ENCODE data around the gene FBXO11.

The FBXO11 gene

GRCh38 chr2:47783486-47784351, 122.6 kb downstream of the FBXO11 start:
- peak; percentile 88 for DNase-seq (ENCODE audit: low spot score)

GRCh38 chr2:47782671-47783485, 123.4 kb downstream of the FBXO11 start, which contains the start of gene MSH6:
MSH6 (plus strand) TSS chr2:47783145; CDS start chr2:47783234, 89 bp downstream.
- peak; percentile 94 for DNase-seq (ENCODE audit: low spot score)

- no peak for DNase-seq (ENCODE audit: low spot score)
Observed at GRCh38 chr2:47782381-47782670, 124.0 kb downstream of the FBXO11 start.

GRCh38 chr2:47779426-47779790, 126.9 kb downstream of the FBXO11 start:
- DNase-seq (ENCODE audit: low spot score): no peak

- no peak for DNase-seq (ENCODE audit: low spot score)
Observed at GRCh38 chr2:47778698-47779425, 127.4 kb downstream of the FBXO11 start.

GRCh38 chr2:47777277-47777937, 128.9 kb downstream of the FBXO11 start:
- no peak for DNase-seq (ENCODE audit: low spot score)

GRCh38 chr2:47774567-47774966, 131.7 kb downstream of the FBXO11 start:
- no peak for DNase-seq (ENCODE audit: low spot score)

DNA sequence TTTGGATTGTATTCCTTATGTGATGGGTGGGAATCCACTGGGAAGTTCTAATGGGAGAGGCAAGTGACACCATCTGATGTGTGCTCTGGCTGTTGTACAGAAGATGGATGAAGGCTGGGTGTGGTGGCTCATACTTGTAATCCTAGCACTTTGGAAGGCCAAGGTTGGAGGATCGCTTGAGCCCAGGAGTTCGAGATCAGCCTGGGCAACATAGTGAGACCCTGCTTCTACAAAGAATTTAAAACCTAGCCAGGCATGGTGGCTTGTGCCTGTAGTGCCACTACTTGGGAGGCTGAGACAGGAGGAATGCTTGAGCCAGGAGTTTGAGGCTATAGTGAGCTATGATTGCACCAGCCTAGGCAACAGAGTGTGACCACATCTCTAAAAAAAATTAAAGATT, 134.0 kb downstream of the FBXO11 start:
- no peak for DNase-seq (ENCODE audit: low spot score)

DNA sequence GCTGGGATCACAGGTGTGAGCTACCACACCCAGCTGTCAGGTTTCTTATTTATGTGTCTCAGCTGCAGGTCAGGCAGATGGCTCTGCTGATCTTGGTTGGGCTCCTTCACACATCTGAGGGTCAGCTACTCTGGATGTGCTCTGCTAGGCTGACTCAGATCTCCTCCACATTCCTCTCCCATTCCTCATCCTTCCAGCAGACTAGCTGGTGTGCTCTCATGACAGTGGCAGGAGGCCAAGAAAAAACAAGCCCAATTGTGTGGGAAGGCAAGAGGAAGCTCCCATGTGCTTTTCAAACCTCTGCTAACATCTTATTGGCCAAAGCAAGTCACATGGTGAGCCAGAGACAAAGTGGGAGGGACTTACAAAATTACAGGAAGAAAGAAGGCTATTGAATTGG, 135.1 kb downstream of the FBXO11 start:
- no peak for DNase-seq (ENCODE audit: low spot score)

GRCh38 chr2:47769318-47769717, 137.0 kb downstream of the FBXO11 start:
- no peak for DNase-seq (ENCODE audit: low spot score)

DNA sequence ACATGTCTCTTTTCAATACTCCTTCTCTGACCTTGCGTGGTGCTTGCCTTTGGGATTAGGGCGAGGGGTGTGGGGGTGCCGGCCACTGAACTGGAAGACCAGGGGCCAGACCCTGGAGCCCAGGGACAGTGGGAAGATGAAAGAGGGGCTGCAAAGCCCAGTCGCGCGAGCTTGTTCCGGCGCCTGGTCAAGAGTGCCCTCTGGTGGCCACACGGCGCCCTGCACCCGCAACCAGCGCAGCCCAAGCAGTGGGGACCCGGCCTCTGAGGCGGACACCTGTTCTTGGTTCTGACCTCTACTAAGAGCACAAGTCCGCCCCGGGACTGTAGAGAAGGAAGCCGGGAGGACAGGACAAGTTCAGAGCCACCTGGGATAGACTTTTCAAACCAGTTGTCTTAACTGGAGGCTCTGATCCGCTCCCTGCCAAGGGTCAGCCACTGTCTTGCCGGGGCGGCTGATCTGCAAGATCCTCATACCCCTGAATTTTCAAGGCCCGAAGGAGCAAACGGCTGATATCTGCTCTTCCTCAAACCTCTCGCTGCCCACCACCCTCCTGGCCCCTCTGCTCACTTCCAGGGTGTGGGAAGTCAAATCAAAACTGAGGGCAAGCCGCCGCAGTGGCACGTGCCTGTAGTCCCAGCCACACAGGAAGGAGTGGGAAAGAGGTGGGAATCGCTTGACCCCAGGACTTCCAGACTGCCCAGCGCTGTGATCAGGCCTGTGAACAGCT, 138.3 kb downstream of the FBXO11 start:
- peak; percentile 86 for DNase-seq (ENCODE audit: low spot score)

DNA sequence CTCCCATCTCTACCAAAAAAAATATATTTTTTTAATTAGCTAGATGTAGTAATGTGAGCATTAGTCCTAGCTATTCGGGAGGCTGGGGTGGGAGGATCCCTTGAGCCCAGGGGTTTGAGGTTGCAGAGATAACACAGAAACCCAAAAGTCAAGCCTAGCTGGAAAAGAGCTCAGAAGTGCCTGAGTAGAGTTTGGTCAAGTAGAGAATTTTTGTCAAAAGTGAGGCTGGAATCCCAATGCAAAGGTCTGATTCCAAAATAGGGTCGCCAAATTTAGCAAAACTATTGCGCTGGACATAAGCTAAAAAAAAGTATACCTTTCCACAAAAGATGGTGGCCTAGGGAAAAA, 138.8 kb downstream of the FBXO11 start:
- no peak for DNase-seq (ENCODE audit: low spot score)

DNA sequence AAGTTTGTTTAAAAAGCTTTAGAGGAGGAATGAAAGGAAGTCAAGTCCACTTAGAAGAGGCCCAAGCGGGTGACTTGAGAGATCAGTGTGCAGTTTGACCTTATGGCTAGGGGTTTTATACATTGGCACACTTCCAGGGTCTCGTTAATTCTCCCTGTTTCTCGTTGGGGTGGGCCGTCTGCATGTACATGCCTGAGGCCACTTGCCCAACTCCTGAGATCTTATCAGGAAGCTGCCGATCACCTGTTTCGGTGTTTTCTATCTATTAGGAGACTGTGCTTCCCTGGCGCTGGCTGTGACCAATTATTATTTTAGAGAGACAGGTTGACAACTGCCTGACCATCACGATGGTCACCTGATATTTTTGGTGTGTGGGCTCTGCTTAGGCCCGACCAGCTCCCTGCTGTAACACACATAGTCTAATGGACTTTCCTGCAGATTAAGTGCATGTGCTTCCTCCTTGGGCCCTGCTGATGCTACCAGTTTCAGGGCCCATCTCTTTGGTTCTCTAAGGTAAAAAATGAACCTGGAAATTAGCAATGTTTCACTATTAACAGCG, 154.4 kb downstream of the FBXO11 start:
- DNase-seq (ENCODE audit: low spot score): no peak

DNA sequence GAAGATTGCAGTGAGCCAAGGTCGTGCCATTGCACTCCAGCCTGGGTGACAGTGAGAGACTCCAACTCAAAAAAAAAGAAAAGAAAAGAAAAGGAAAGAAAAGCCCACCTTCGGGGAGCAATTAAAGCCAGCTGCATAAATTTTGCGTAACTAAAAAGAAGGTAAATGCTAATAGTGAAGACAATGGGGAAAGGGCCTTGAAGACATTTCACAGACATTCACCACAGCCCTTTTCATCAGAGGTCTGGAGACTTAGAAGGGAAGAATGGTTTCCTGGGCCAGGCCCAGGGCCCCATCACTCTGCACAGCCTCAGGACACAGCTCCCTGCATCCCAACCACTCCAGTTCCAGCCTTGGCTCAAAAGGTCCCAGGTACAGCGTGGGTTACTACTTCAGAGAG, 158.4 kb downstream of the FBXO11 start:
- DNase-seq (ENCODE audit: low spot score): no peak

- no peak for DNase-seq (ENCODE audit: low spot score)
Observed at GRCh38 chr2:47744074-47744473, 162.2 kb downstream of the FBXO11 start.

GRCh38 chr2:47741637-47742036, 164.7 kb downstream of the FBXO11 start:
- DNase-seq (ENCODE audit: low spot score): no peak

GRCh38 chr2:47741101-47741500, 165.2 kb downstream of the FBXO11 start:
- no peak for DNase-seq (ENCODE audit: low spot score)
